Activated naive CD4-positive, alpha-beta T cell treated with anti-CD3 and anti-CD28 coated beads for 36 hours (primary cell): ENCODE measurements around the gene SKP1. TPM values are rescaled to one million over a fixed set of nuclear protein-coding genes. Genes with fewer than 3 reads are reported as not detected.

Experiments
- CTCF ChIA-PET: fragments of 350-600 bp; sonication (Branson Sonifier 250); formaldehyde crosslinking; loops from one replicate; lab custom pipeline; 2021; ENCODE audit warnings: antibody characterized with exemption; lab: Charles Lee
- DNase-seq: peaks from one replicate; pipeline ENCODE4 v3.0.0-alpha.2; 2020
- H3K27ac Mint-ChIP-seq: one replicate; pipeline ENCODE4 v1.8.0; 2021; ENCODE audit warnings: mild to moderate bottlenecking, mixed read lengths
- H3K27me3 Mint-ChIP-seq: one replicate; pipeline ENCODE4 v1.8.0; 2021; ENCODE audit warnings: low read depth, mixed read lengths
- H3K36me3 Mint-ChIP-seq: one replicate; pipeline ENCODE4 v1.8.0; 2021; ENCODE audit warnings: low read depth, mixed read lengths
- H3K4me1 Mint-ChIP-seq: one replicate; pipeline ENCODE4 v1.8.0; 2021; ENCODE audit warnings: low read depth, mixed read lengths
- H3K4me3 Mint-ChIP-seq: one replicate; pipeline ENCODE4 v1.8.0; 2021; ENCODE audit warnings: mild to moderate bottlenecking, moderate library complexity, mixed read lengths
- H3K9me3 Mint-ChIP-seq: one replicate; pipeline ENCODE4 v1.8.0; 2021; ENCODE audit warnings: mixed read lengths
- intact Hi-C: fragments of 100-400 bp; cut with micrococcal nuclease; formaldehyde crosslinking; loops from one replicate; pipeline ENCODE4 v1.15.1; 2023
- total RNA-seq, 2 experiments: library from RNA; stranded (reverse); gene quantifications; one replicate each; pipeline ENCODE4 v1.2.3, GENCODE V29; 2021

Gene SKP1
- total RNA-seq, 2 experiments from 2014 or later, result 307 to 309 TPM

DNA sequence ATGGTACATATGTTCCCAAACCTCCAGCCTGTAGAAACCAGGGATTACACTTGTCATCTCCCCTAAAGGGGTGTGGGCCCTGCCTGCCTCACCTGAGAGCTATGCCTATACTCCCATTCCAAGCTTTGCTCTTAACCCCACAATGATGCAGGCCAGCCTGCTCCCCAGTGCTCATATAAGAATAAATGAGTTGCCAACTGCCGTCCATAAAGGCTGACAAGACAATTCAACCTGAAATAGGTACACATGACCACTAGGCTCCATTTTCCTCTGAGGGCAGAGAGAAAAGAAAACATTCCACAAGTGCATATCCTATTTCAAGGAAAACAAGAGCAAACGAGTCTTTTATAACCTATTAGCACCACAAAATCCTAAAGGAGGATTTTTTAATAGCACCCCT, 28.4 kb downstream of the SKP1 start:
- intact Hi-C loops, result no loop called here
- no peak for DNase-seq
- H3K27me3 Mint-ChIP-seq, result no peaks in the 10 kb centered on the region
- peak overlapping the region; percentile 48 for H3K27ac Mint-ChIP-seq
- no peaks in the 10 kb centered on the region for H3K9me3 Mint-ChIP-seq
- H3K4me1 Mint-ChIP-seq, result peaks cover 56% of the 10 kb centered on the region
- no peak overlapping the region for H3K4me3 Mint-ChIP-seq
- peaks cover 60% of the 10 kb centered on the region for H3K36me3 Mint-ChIP-seq
- CTCF ChIA-PET, result interaction anchor here (0.6 to 25.6 kb wide), 7 partner anchors 8 to 150 kb away, joined by 3 to 593 read pairs (median 6); partner anchors contain the start of gene TCF7

DNA sequence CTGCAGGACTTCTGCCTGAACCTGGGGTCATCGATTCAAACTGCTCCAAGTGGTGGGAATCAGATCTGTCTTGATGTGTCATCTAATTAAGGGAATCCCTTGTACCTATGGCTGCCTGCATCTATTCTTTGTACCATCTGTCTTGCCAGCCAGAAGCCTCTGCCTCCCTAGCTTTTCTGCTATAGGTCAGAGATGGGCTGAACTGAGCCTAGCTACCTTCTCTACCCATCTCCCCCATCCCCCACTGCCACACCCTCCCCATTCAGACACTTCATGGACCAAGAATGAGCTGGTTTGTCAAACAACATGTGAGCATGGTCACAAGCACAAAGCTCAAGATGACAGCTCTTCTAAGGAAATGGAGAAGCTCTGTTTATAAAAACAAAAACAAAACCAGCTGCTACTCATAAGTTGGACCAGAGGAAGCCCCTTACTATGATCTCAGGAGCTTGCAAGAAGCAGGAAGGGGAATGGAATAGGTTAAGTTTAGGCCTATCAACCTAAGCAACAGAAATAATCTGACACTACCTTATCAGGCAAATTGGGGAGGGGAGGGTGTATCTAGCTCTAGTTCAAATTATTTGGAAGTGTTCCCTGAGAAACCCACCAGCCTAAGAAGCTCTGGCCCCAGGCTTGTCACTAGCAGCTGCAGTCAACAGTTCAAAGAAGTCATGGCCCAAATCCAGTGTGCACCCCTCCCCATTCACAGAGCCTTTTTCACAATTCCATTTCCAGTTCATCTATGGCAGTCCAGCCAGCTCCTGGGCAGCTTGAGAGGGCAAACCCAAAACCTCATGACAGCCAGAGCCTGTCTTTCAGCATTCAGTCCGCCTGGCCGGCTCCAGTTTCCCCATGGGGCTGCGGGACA, 29.9 kb downstream of the SKP1 start:
- no peak for DNase-seq

DNA sequence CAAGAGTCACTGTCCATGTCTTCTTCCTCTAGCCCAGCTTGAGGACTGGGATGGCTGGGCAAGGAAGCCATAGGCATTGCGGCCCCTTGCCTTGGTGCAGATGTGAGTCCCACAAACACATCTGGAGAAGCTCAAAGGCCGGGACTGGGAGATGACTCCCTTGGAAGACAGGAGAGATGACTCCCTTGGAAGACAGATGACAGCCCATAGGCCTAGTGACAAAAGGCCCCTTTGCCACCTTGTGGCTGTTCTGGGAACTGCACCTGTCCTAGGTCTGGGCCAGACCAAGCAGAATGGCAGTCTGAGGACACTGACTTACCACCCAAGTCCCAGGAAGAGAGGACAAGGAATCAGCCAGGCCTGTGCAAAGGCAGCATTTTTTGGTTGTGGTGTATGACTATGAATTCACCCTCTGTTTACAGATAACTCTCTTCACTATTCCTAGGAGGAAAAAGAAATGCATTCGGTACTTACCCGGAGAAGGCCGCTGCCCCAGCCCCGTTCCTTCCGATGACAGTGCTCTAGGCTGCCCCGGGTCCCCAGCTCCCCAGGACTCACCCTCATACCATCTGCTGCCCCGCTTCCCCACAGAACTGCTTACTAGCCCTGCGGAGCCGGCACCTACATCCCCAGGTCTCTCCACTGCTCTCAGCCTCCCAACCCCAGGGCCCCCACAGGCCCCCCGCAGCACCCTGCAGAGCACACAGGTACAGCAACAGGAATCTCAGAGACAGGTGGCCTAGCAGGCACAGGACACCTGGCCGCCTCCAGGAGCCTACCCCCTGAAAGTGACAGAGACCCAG, 30.8 kb downstream of the SKP1 start:
- H3K27me3 Mint-ChIP-seq, result no peaks in the 10 kb centered on the region
- intact Hi-C loops, result loop anchor here (1.0 kb wide), 1 partner anchor 107 kb away; no protein-coding TSS in a partner anchor
- no peak overlapping the region for H3K4me3 Mint-ChIP-seq
- H3K9me3 Mint-ChIP-seq, result no peaks in the 10 kb centered on the region
- peaks cover 42% of the 10 kb centered on the region for H3K4me1 Mint-ChIP-seq
- H3K27ac Mint-ChIP-seq, result peak overlapping the region; percentile 79
- CTCF ChIA-PET, result interaction anchor here (0.5 to 25.6 kb wide), 22 partner anchors 7 to 523 kb away, joined by 3 to 593 read pairs (median 5); partner anchors contain the start of gene TCF7
- peak; percentile 93 for DNase-seq
- peaks cover 63% of the 10 kb centered on the region for H3K36me3 Mint-ChIP-seq

More for the DNA sequence above, 29.9 kb downstream of the SKP1 start:
- intact Hi-C loops, result loop anchor here (1.0 kb wide), 1 partner anchor 108 kb away; no protein-coding TSS in a partner anchor
- Mint-ChIP-seq H3K4me3 (no peak overlapping the region), H3K36me3 (peaks cover 59% of the 10 kb centered on the region), H3K27ac (peak overlapping the region; percentile 87), H3K9me3 (no peaks in the 10 kb centered on the region), H3K4me1 (peaks cover 44% of the 10 kb centered on the region), H3K27me3 (no peaks in the 10 kb centered on the region)
- CTCF ChIA-PET, result interaction anchor here (0.6 to 25.6 kb wide), 16 partner anchors 8 to 105 kb away, joined by 3 to 593 read pairs (median 5); partner anchors contain the start of gene TCF7

DNA sequence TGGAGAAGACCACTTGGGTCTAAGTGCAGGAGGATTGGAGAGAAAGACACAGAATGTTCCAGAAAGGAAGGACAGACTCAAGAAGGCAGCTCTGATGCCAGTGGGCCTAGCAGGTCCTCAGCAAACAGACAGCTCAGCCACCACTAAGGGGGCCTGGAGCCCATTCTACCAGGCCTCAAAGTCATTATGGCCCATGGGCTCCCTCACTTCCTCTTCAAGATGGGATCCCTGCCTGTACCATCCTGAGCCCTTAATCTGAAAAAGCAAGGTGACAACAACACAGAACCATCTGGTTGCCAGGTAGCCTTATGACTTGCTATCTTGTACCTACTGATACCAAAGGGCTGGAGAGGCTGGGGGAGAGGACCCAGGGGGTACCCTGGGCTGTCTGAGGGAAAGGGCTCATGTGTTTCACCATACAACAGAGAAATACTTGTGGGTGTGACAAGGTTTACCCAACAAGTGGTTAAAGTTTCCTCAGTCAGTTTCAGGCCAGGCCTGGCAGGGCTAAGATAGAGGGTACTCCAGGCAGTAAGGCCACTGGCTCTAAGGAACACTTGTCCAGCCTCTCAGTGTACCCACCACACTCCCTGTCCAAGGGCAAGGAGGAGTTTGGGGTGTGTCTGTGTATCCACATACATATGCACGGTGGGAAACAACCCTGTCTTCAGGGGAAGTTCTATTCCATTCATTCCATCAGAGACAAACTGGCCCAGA, 31.6 kb downstream of the SKP1 start:
- intact Hi-C loops, result no loop called here
- Mint-ChIP-seq H3K4me1 (peaks cover 42% of the 10 kb centered on the region), H3K27ac (peak overlapping the region; percentile 79), H3K4me3 (no peak overlapping the region), H3K9me3 (no peaks in the 10 kb centered on the region), H3K27me3 (no peaks in the 10 kb centered on the region), H3K36me3 (peaks cover 66% of the 10 kb centered on the region)
- DNase-seq, result no peak
- CTCF ChIA-PET, result interaction anchor here (0.8 to 25.6 kb wide), 12 partner anchors 8 to 144 kb away, joined by 3 to 593 read pairs (median 5); partner anchors contain the start of gene TCF7

DNA sequence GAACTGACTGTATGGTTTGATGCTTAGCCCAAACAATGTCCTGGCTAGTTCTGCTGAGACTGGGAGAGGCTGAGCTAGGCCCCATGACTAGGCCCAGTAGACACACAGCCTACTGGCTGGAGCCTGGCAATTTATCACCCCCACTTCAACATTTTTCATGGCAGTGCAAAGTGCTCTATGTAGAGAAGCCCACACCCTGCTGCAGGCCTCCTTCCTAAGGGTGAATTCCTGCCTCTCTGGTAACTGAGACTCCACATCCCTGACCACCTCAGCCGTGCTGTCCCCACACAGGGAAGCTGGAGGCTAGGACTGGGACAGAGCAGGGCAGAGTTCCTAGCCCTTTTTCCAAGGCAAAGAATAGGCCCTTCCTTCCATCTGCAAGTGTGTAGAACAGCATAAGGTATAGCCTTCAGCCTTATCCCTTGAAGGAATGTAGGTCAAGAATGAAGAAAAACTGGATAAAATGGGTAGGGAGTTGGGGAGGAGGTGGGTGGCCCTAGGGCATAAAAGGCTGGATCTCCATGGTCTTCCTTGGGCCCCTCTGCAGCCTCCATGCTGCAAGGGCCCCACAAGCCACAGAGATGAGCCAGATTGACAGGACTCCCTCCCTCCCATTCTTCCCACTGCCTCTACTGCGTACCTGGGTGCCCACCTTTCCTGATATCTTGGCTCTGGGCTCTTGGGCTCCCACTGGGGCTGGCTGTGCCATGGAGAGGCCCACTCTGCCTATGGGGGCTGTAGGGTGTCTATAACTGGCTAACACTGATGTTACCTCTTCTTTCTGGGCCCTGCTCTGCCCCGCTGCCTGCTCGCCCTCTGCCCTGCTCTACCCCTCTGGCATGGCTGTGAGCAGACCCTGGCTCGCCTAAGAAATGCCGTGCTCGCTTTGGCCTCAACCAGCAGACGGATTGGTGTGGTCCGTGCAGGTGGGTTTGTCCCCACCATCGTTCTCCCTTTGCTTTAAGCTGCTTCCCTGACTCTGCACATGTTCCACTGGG, 32.5 kb downstream of the SKP1 start:
- no peak for DNase-seq
- peak overlapping the region; percentile 79 for H3K27ac Mint-ChIP-seq
- H3K36me3 Mint-ChIP-seq, result peaks cover 63% of the 10 kb centered on the region
- H3K27me3 Mint-ChIP-seq, result no peaks in the 10 kb centered on the region
- no peak overlapping the region for H3K4me3 Mint-ChIP-seq
- CTCF ChIA-PET, result interaction anchor here (0.8 to 25.6 kb wide), 12 partner anchors 9 to 103 kb away, joined by 3 to 593 read pairs (median 6); partner anchors contain the start of gene TCF7
- peaks cover 41% of the 10 kb centered on the region for H3K4me1 Mint-ChIP-seq
- intact Hi-C loops, result no loop called here
- no peaks in the 10 kb centered on the region for H3K9me3 Mint-ChIP-seq

DNA sequence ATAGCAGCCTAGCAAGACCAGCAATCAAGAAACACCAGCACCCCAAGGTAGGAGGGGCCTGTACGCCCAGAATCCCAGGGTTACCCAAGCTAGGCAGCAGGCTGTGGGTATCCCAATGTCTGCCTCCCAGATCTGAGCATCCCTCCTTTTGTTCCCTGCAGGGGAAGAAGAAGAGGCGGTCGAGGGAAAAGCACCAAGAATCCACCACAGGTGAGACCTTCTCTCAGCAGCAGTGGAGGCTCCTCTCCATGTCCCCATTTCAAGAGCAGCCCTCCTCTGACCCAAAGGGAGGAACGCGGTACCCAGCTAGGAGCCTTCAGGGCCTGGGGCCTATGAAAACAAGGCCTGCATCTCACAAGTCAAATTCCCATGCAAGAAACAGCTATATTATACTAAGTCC, 33.3 kb downstream of the SKP1 start:
- peaks cover 47% of the 10 kb centered on the region for H3K4me1 Mint-ChIP-seq
- H3K36me3 Mint-ChIP-seq, result peaks cover 63% of the 10 kb centered on the region
- CTCF ChIA-PET, result interaction anchor here (0.6 to 25.6 kb wide), 10 partner anchors 9 to 1042 kb away, joined by 3 to 593 read pairs (median 7); partner anchors contain the start of gene TCF7

DNA sequence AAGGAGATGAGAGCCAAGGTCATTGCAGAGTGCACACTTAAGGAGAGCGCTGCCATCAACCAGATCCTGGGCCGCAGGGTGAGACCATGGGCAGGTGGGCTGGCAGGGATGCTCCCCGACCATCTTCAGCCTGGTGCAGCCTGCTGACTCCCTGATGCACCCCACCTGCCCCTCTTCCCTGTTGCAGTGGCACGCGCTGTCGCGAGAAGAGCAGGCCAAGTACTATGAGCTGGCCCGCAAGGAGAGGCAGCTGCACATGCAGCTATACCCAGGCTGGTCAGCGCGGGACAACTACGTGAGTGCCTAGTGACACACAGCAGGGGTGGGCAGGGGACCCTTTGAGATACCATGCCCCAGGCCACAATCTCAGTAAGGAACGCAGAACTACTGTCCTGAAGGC, 33.9 kb downstream of the SKP1 start:
- DNase-seq, result no peak
- Mint-ChIP-seq H3K4me3 (no peak overlapping the region), H3K27ac (peak overlapping the region; percentile 66), H3K9me3 (no peaks in the 10 kb centered on the region), H3K27me3 (no peaks in the 10 kb centered on the region), H3K4me1 (peaks cover 50% of the 10 kb centered on the region), H3K36me3 (peaks cover 64% of the 10 kb centered on the region)
- intact Hi-C loops, result no loop called here
- CTCF ChIA-PET, result interaction anchor here (1.4 to 25.6 kb wide), 3 partner anchors 14 to 101 kb away, joined by 6 to 593 read pairs (median 437); partner anchors contain the start of gene TCF7

More for the DNA sequence above, 33.3 kb downstream of the SKP1 start:
- Mint-ChIP-seq H3K27me3 (no peaks in the 10 kb centered on the region), H3K9me3 (no peaks in the 10 kb centered on the region), H3K4me3 (no peak overlapping the region), H3K27ac (peak overlapping the region; percentile 66)
- intact Hi-C loops, result no loop called here
- no peak for DNase-seq

DNA sequence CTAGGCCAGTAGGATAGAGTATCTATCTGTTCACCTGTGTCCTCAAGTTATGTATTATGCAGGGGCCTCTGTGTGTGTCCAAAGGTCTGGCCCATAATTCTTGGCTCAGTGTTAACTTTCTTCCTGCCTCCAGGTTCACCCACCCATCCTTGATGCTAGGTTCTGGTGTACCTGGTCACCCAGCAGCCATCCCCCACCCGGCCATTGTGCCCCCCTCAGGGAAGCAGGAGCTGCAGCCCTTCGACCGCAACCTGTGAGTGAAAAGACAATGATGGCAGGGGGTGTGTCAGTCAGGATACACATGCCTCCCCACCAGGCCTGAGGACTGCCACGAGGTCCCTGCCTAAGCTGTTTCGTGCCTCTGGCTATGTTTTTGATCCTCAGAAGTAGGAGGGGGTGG, 34.7 kb downstream of the SKP1 start:
- Mint-ChIP-seq H3K4me1 (peaks cover 55% of the 10 kb centered on the region), H3K27me3 (no peaks in the 10 kb centered on the region), H3K4me3 (no peak overlapping the region), H3K36me3 (peaks cover 66% of the 10 kb centered on the region), H3K9me3 (no peaks in the 10 kb centered on the region), H3K27ac (peak overlapping the region; percentile 54)
- CTCF ChIA-PET, result interaction anchor here (1.6 to 25.6 kb wide), 7 partner anchors 10 to 116 kb away, joined by 5 to 593 read pairs (median 28); partner anchors contain the start of gene TCF7
- intact Hi-C loops, result no loop called here
- DNase-seq, result no peak

DNA sequence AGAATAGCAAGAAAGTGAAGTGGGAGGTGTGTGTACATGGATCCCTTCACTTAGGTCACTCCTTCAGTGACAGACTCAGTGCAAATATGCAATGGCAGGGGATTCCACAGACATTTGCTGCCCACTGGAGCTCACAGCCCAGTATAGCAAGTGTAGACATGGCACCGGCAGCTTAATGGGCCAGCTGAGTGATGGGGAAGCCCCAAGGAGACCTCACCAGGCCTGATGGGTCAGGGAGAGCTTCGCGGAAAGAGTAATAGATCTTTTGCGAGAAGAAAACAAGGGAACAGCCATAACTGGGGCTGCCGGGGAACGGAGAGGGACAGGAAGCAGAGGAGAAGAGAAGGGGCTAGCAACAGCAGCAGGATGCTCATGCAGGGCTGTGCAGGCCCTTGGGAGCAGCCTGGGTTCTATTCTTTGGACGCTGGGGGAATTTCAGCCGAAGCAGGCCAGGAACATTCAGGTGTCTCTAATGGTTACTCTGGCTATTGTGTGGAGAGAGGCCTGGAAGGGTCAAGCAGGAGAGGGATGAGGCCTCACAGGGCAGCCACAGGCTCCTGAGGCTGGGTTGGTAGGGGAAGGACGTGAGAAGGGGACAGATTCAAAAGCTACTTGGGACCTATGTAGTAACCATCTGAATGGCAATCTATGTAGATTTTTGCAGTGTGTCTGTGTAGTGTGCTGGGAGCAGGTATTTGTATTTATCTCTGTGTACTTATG, 35.3 kb downstream of the SKP1 start:
- H3K4me3 Mint-ChIP-seq, result no peak overlapping the region
- no peaks in the 10 kb centered on the region for H3K27me3 Mint-ChIP-seq
- peak; percentile 45 for DNase-seq
- H3K27ac Mint-ChIP-seq, result peak overlapping the region; percentile 54
- H3K36me3 Mint-ChIP-seq, result peaks cover 71% of the 10 kb centered on the region
- CTCF ChIA-PET, result interaction anchor here (0.6 to 25.6 kb wide), 24 partner anchors 9 to 148 kb away, joined by 3 to 593 read pairs (median 8); partner anchors contain the start of genes SKP1 and TCF7
- no peaks in the 10 kb centered on the region for H3K9me3 Mint-ChIP-seq
- peaks cover 61% of the 10 kb centered on the region for H3K4me1 Mint-ChIP-seq
- intact Hi-C loops, result no loop called here
